ENCODE measurements around the gene PRODH. TPM values are rescaled to one million over a fixed set of nuclear protein-coding genes. Genes with fewer than 3 reads are reported as not detected.
"Not testable (repeated sequence)": the region's sequence is repeated elsewhere in the genome, so short reads cannot be mapped to it uniquely, and the experiment has no call there.

Gene PRODH
- total and polyA plus RNA-seq, 10 donors, result 0.55 to 4.0 (median 0.70) TPM; not detected in 3

GRCh38 chr22:18970948-18971315 is 34.8 kb upstream of the PRODH start:
- TF ChIP-seq POLR2A (IDR thresholded peaks at IDR 0.05) (no peak), CTCF (IDR thresholded peaks at IDR 0.05 in 8 of 11, conservative IDR thresholded peaks at IDR 0.05 in 3 of 11) (no peak), POLR2AphosphoS5 (IDR thresholded peaks at IDR 0.05) (no peak)
- no peaks in the 10 kb centered on the region for H3K36me3 ChIP-seq
- H3K4me1 ChIP-seq, result peaks cover 0 to 66% (median 25%) of the 10 kb centered on the region in 6 donors
- peak overlapping the region; percentile 31 to 74 (median 46) for H3K4me3 ChIP-seq
- WGBS, 5 donors, result 0 to 6% (median 2%) methylated on average over 17 to 28 of the region's 28 CpGs
- no peak for DNase-seq
- no peaks in the 10 kb centered on the region for H3K9me3 ChIP-seq
- H3K27me3 ChIP-seq (replicated peaks in 1 of 7), result peaks cover 0 to 62% (median 20%) of the 10 kb centered on the region in 7 donors
- intact Hi-C loops (cut with DNase I; ENCODE audit: low total_unique reads), result no loop called here
- H3K27ac ChIP-seq, result peak overlapping the region in 4 of 8 donors; percentile 57 to 75 (median 66)

GRCh38 chr22:18970176-18970947 is 34.3 kb upstream of the PRODH start:
- Histone ChIP-seq H3K4me3 (peak overlapping the region; percentile 31 to 74 (median 46)), H3K4me1 (peaks cover 0 to 61% (median 23%) of the 10 kb centered on the region in 6 donors), H3K9me3 (no peaks in the 10 kb centered on the region), H3K36me3 (no peaks in the 10 kb centered on the region), H3K27me3 (replicated peaks in 1 of 7) (peaks cover 0 to 62% (median 20%) of the 10 kb centered on the region in 7 donors), H3K27ac (peak overlapping the region in 4 of 8 donors; percentile 57 to 75 (median 66))
- TF ChIP-seq POLR2A (IDR thresholded peaks at IDR 0.05), result no peak
- peak in 2 of 3 donors; percentile 32 to 52 for TF ChIP-seq POLR2AphosphoS5 (IDR thresholded peaks at IDR 0.05)
- 0 to 5% (median 1%) methylated on average over 13 to 94 of the region's 94 CpGs for WGBS, 5 donors
- intact Hi-C loops (cut with DNase I; ENCODE audit: low total_unique reads), result no loop called here
- peak; percentile 59 for DNase-seq

GRCh38 chr22:18969158-18969942 is 33.3 kb upstream of the PRODH start:
- intact Hi-C loops (cut with DNase I; ENCODE audit: low total_unique reads); H3K27ac ChIP-seq; H3K9me3 ChIP-seq; H3K36me3 ChIP-seq: not testable (repeated sequence)
- Histone ChIP-seq H3K4me1 (peaks cover 0 to 55% (median 22%) of the 10 kb centered on the region in 6 donors), H3K4me3 (peak overlapping the region in 2 of 8 donors; percentile 13 to 74), H3K27me3 (replicated peaks in 1 of 7) (peaks cover 0 to 62% (median 20%) of the 10 kb centered on the region in 7 donors)
- 40 to 64% (median 60%) methylated on average over 7 to 14 of the region's 14 CpGs for WGBS, 5 donors
- DNase-seq, result peak; percentile 69

GRCh38 chr22:18968011-18968749 is 32.1 kb upstream of the PRODH start:
- Histone ChIP-seq H3K36me3 (no peaks in the 10 kb centered on the region), H3K27ac (no peak overlapping the region), H3K27me3 (replicated peaks in 1 of 7) (peaks cover 0 to 59% (median 20%) of the 10 kb centered on the region in 7 donors), H3K4me1 (peaks cover 0 to 45% (median 18%) of the 10 kb centered on the region in 6 donors), H3K4me3 (no peak overlapping the region), H3K9me3 (no peaks in the 10 kb centered on the region)
- WGBS, 5 donors, result 31 to 68% (median 59%) methylated on average over 4 to 20 of the region's 20 CpGs
- no peak for TF ChIP-seq POLR2A (IDR thresholded peaks at IDR 0.05)
- no peak for TF ChIP-seq POLR2AphosphoS5 (IDR thresholded peaks at IDR 0.05)
- TF ChIP-seq CTCF (IDR thresholded peaks at IDR 0.05 in 8 of 11, conservative IDR thresholded peaks at IDR 0.05 in 3 of 11), result no peak
- intact Hi-C loops (cut with DNase I; ENCODE audit: low total_unique reads), result no loop called here
- no peak for DNase-seq

- H3K4me3 ChIP-seq; H3K36me3 ChIP-seq; H3K27ac ChIP-seq; H3K9me3 ChIP-seq; intact Hi-C loops (cut with DNase I; ENCODE audit: low total_unique reads): not testable (repeated sequence)
- Histone ChIP-seq H3K27me3 (replicated peaks in 1 of 7) (peaks cover 0 to 59% (median 20%) of the 10 kb centered on the region in 7 donors), H3K4me1 (peaks cover 0 to 39% (median 16%) of the 10 kb centered on the region in 6 donors)
- DNase-seq, result peak; percentile 68
- WGBS, 5 donors, result 62 to 75% (median 68%) methylated on average over 12 to 14 of the region's 14 CpGs
These were observed 31.4 kb upstream of the PRODH start for GRCh38 chr22:18967391-18968010.

Measured in spleen (tissue), 11 donors.